GM19438 (cell line): ENCODE measurements around the gene AMOTL2.

ENCODE experiments used
- ATAC-seq: cut with Tn5 transposase; IDR thresholded peaks from one replicate; pipeline ENCODE4 v1.9.1; 2021; ENCODE audit warnings: low read depth; ENCODE audit not compliant: unreplicated experiment

AMOTL2 gene

GRCh38 chr3:134337071-134337482 is 37.2 kb downstream of the AMOTL2 start:
- ATAC-seq, result no peak

GRCh38 chr3:134336587-134336986 is 37.7 kb downstream of the AMOTL2 start:
- no peak for ATAC-seq

GRCh38 chr3:134334901-134335280 is 39.4 kb downstream of the AMOTL2 start:
- no peak for ATAC-seq

GRCh38 chr3:134334231-134334900 is 39.9 kb downstream of the AMOTL2 start:
- no peak for ATAC-seq

- ATAC-seq, result no peak
Measured at GRCh38 chr3:134333522-134334181, 40.6 kb downstream of the AMOTL2 start.

- no peak for ATAC-seq
Measured at GRCh38 chr3:134332344-134332743, 41.9 kb downstream of the AMOTL2 start.

- no peak for ATAC-seq
Measured at GRCh38 chr3:134331811-134332199, 42.4 kb downstream of the AMOTL2 start.

GRCh38 chr3:134330883-134331810 is 43.1 kb downstream of the AMOTL2 start:
- no peak for ATAC-seq

GRCh38 chr3:134328846-134329245 is 45.4 kb downstream of the AMOTL2 start:
- no peak for ATAC-seq

- no peak for ATAC-seq
Measured at GRCh38 chr3:134328147-134328591, 46.1 kb downstream of the AMOTL2 start.

- no peak for ATAC-seq
Measured at GRCh38 chr3:134327594-134327975, 46.7 kb downstream of the AMOTL2 start.

- no peak for ATAC-seq
Measured at GRCh38 chr3:134326760-134327593, 47.3 kb downstream of the AMOTL2 start.

GRCh38 chr3:134326126-134326525 is 48.1 kb downstream of the AMOTL2 start:
- no peak for ATAC-seq

GRCh38 chr3:134325706-134326105 is 48.5 kb downstream of the AMOTL2 start:
- ATAC-seq, result no peak

- ATAC-seq, result no peak
Measured at GRCh38 chr3:134325061-134325705, 49.1 kb downstream of the AMOTL2 start.

- ATAC-seq, result no peak
Measured at GRCh38 chr3:134323966-134324962, 50.0 kb downstream of the AMOTL2 start.

GRCh38 chr3:134322286-134322685 is 52.0 kb downstream of the AMOTL2 start:
- no peak for ATAC-seq

- no peak for ATAC-seq
Measured at GRCh38 chr3:134320749-134321148, 53.5 kb downstream of the AMOTL2 start.

- no peak for ATAC-seq
Measured at GRCh38 chr3:134319931-134320330, 54.3 kb downstream of the AMOTL2 start.
